Liver (tissue), 9 donors: Measurements from ENCODE around the gene OR1J2. TPM values are rescaled to one million over a fixed set of nuclear protein-coding genes. Genes with fewer than 3 reads are reported as not detected.

Source experiments
- DNase-seq: peaks from one replicate; pipeline ENCODE4 v3.0.0-alpha.2; 2017; ENCODE audit warnings: low spot score
- H3K27ac ChIP-seq, 2 donors: one replicate each; pipeline ENCODE4 v1.7.0; 2013; ENCODE audit warnings: inconsistent platforms in 2 of 2, low read length in 2 of 2, control low read depth in 1 of 2, low read depth in 1 of 2, mild to moderate bottlenecking in 1 of 2
- H3K27me3 ChIP-seq, 4 donors: one replicate each; pipeline versions ENCODE4 v1.6.1 to v1.7.0; 2013; ENCODE audit warnings: low read length in 3 of 4, inconsistent platforms in 1 of 4, mild to moderate bottlenecking in 1 of 4, moderate library complexity in 1 of 4; ENCODE audit not compliant: control insufficient read depth in 4 of 4, insufficient read depth in 4 of 4
- H3K36me3 ChIP-seq, 4 donors: one replicate each; pipeline versions ENCODE4 v1.6.1 to v1.7.0; 2013; ENCODE audit warnings: low read length in 3 of 4, mild to moderate bottlenecking in 3 of 4, low read depth in 1 of 4, moderate library complexity in 1 of 4; ENCODE audit not compliant: control insufficient read depth in 4 of 4, insufficient read depth in 3 of 4
- H3K4me1 ChIP-seq, 4 donors: one replicate each; pipeline versions ENCODE4 v1.6.1 to v1.7.0; 2013; ENCODE audit warnings: low read length in 3 of 4, mild to moderate bottlenecking in 3 of 4, moderate library complexity in 1 of 4; ENCODE audit not compliant: control insufficient read depth in 4 of 4, insufficient read depth in 4 of 4
- H3K4me3 ChIP-seq, 3 donors: one replicate each; pipeline versions ENCODE4 v1.6.1 to v1.7.0; 2013; ENCODE audit warnings: low read length in 3 of 3, control low read depth in 1 of 3, low read depth in 1 of 3, mild to moderate bottlenecking in 1 of 3
- H3K9ac ChIP-seq, 2 donors: one replicate each; pipeline ENCODE4 v1.7.0; 2013; ENCODE audit warnings: low read length in 2 of 2, mild to moderate bottlenecking in 2 of 2, moderate library complexity in 2 of 2, control low read depth in 1 of 2, low read depth in 1 of 2
- H3K9me3 ChIP-seq, 4 donors: one replicate each; pipeline versions ENCODE4 v1.6.1 to v1.7.0; 2013; ENCODE audit warnings: low read length in 3 of 4; ENCODE audit not compliant: control insufficient read depth in 4 of 4
- EGR1 ChIP-seq, 2 donors: IDR thresholded peaks; 2 replicates each; pipeline ENCODE4 v1.6.1; 2016 to 2018; ENCODE audit warnings: antibody characterized with exemption in 2 of 2, low read depth in 2 of 2
- FOXA1 ChIP-seq: IDR thresholded peaks from 2 replicates; pipeline ENCODE4 v1.6.1; 2016; ENCODE audit warnings: antibody characterized with exemption
- GABPA ChIP-seq, 2 donors: IDR thresholded peaks in 1 of 2; conservative IDR thresholded peaks in 1 of 2; 2 replicates each; pipeline ENCODE4 v1.6.1; 2016; ENCODE audit warnings: antibody characterized with exemption in 2 of 2, mild to moderate bottlenecking in 1 of 2, moderate library complexity in 1 of 2
- HNF4G ChIP-seq: IDR thresholded peaks from 2 replicates; pipeline ENCODE4 v1.6.1; 2016; ENCODE audit warnings: antibody characterized with exemption
- JUND ChIP-seq, 2 donors: IDR thresholded peaks; 2 replicates each; pipeline ENCODE4 v1.6.1; 2016; ENCODE audit warnings: antibody characterized with exemption in 2 of 2
- NR2F2 ChIP-seq: IDR thresholded peaks from 2 replicates; pipeline ENCODE4 v1.6.1; 2016; ENCODE audit warnings: antibody characterized with exemption
- RAD21 ChIP-seq, 2 donors: IDR thresholded peaks; 2 replicates each; pipeline ENCODE4 v1.6.1; 2016; ENCODE audit warnings: antibody characterized with exemption in 2 of 2, mild to moderate bottlenecking in 2 of 2
- RXRA ChIP-seq, 2 donors: IDR thresholded peaks; 2 replicates each; pipeline ENCODE4 v1.6.1; 2017 to 2018; ENCODE audit warnings: antibody characterized with exemption in 2 of 2, mild to moderate bottlenecking in 1 of 2
- SP1 ChIP-seq: IDR thresholded peaks from 2 replicates; pipeline ENCODE4 v1.6.1; 2018; ENCODE audit warnings: antibody characterized with exemption, mild to moderate bottlenecking
- TAF1 ChIP-seq: conservative IDR thresholded peaks from 2 replicates; pipeline ENCODE4 v1.6.1; 2016; ENCODE audit warnings: antibody characterized with exemption, mild to moderate bottlenecking
- YY1 ChIP-seq: IDR thresholded peaks from 2 replicates; pipeline ENCODE4 v1.6.1; 2016; ENCODE audit warnings: antibody characterized with exemption, mild to moderate bottlenecking
- ZBTB33 ChIP-seq: IDR thresholded peaks from 2 replicates; pipeline ENCODE4 v1.6.1; 2016; ENCODE audit warnings: antibody characterized with exemption
- WGBS: extraction: QIAGEN DNeasy Blood & Tissue Kit; methylation state at CpG from one replicate; pipeline ENCODE4 v1.1.7; 2013; 5-methylcytosine and 5-hydroxymethylcytosine counted together
- polyA plus RNA-seq, 2 donors: library from polyadenylated mRNA; stranded (reverse) in 1 of 2; unstranded in 1 of 2; fragments of 200-250 nt in 1 of 2; fragments of >200 nt in 1 of 2; fragmentation: Nextera tagmentation in 1 of 2; extraction: Ambion mirVana in 1 of 2; gene quantifications; one replicate each; pipeline versions ENCODE4 v1.2.1 to v1.2.3, GENCODE V29; 2013 to 2015
- total RNA-seq, 2 donors: library from RNA; depleted of rRNA; stranded (reverse); fragments of >200 nt; gene quantifications; one replicate each; pipeline ENCODE4 v1.2.3, GENCODE V29; 2014
- TF ChIP-seq, protein P1 (sequence below): fragments of 150-350 bp; IDR thresholded peaks from 2 replicates; pipeline ENCODE4 v1.5.1; 2017; ENCODE audit warnings: improper control_type of control experiment, low read depth, low read length; ENCODE audit not compliant: missing input control
- TF ChIP-seq, protein P2 (sequence below): IDR thresholded peaks from 2 replicates; pipeline ENCODE4 v1.6.1; 2016; ENCODE audit warnings: antibody characterized with exemption
- TF ChIP-seq, protein P3 (sequence below): IDR thresholded peaks from 2 replicates; pipeline ENCODE4 v1.6.1; 2016; ENCODE audit warnings: antibody characterized with exemption
- TF ChIP-seq, protein P4 (sequence below): IDR thresholded peaks from 2 replicates; pipeline ENCODE4 v1.6.1; 2016; ENCODE audit warnings: antibody characterized with exemption, mild to moderate bottlenecking
- donor health status: healthy.
- donor health status: healthy.
- donor health status: healthy.
- donor health status: healthy.
- donor health status: healthy.

OR1J2 gene
- total and polyA plus RNA-seq, 4 donors, result not detected

- Histone ChIP-seq H3K4me3 (no peak overlapping the region), H3K4me1 (no peaks in the 10 kb centered on the region), H3K36me3 (no peaks in the 10 kb centered on the region), H3K9me3 (no peaks in the 10 kb centered on the region), H3K27ac (no peak overlapping the region), H3K9ac (no peak overlapping the region), H3K27me3 (no peaks in the 10 kb centered on the region)
- DNase-seq, result no peak
- TF ChIP-seq JUND (IDR thresholded peaks at IDR 0.05) (no peak), EGR1 (IDR thresholded peaks at IDR 0.05; ENCODE audit: low read depth in 2 of 2) (no peak), FOXA1 (no peak), HNF4G (no peak), RAD21 (IDR thresholded peaks at IDR 0.05) (no peak), RXRA (IDR thresholded peaks at IDR 0.05) (no peak), NR2F2 (no peak)
- TF ChIP-seq, protein P1, sequence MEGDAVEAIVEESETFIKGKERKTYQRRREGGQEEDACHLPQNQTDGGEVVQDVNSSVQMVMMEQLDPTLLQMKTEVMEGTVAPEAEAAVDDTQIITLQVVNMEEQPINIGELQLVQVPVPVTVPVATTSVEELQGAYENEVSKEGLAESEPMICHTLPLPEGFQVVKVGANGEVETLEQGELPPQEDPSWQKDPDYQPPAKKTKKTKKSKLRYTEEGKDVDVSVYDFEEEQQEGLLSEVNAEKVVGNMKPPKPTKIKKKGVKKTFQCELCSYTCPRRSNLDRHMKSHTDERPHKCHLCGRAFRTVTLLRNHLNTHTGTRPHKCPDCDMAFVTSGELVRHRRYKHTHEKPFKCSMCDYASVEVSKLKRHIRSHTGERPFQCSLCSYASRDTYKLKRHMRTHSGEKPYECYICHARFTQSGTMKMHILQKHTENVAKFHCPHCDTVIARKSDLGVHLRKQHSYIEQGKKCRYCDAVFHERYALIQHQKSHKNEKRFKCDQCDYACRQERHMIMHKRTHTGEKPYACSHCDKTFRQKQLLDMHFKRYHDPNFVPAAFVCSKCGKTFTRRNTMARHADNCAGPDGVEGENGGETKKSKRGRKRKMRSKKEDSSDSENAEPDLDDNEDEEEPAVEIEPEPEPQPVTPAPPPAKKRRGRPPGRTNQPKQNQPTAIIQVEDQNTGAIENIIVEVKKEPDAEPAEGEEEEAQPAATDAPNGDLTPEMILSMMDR, result no peak
- TF ChIP-seq, protein P2, sequence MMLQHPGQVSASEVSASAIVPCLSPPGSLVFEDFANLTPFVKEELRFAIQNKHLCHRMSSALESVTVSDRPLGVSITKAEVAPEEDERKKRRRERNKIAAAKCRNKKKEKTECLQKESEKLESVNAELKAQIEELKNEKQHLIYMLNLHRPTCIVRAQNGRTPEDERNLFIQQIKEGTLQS, result no peak
- TF ChIP-seq, protein P3, sequence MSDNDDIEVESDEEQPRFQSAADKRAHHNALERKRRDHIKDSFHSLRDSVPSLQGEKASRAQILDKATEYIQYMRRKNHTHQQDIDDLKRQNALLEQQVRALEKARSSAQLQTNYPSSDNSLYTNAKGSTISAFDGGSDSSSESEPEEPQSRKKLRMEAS, result no peak
- WGBS, result 80% methylated on average over 3 of the region's 3 CpGs
Observed at GRCh38 chr9:122477346-122477745, 33.3 kb upstream of the OR1J2 start.

GRCh38 chr9:122477826-122478225 is 32.8 kb upstream of the OR1J2 start, which contains the start of gene OR1J1:
Gene OR1J1 (minus strand): TSS chr9:122477926. CDS start chr9:122477926, 0 bp downstream.
- H3K9ac ChIP-seq, result no peak within 1 kb of the TSS
- no peak for TF ChIP-seq ZBTB33
- no peak for TF ChIP-seq EGR1 (IDR thresholded peaks at IDR 0.05; ENCODE audit: low read depth in 2 of 2)
- TF ChIP-seq, protein P4, sequence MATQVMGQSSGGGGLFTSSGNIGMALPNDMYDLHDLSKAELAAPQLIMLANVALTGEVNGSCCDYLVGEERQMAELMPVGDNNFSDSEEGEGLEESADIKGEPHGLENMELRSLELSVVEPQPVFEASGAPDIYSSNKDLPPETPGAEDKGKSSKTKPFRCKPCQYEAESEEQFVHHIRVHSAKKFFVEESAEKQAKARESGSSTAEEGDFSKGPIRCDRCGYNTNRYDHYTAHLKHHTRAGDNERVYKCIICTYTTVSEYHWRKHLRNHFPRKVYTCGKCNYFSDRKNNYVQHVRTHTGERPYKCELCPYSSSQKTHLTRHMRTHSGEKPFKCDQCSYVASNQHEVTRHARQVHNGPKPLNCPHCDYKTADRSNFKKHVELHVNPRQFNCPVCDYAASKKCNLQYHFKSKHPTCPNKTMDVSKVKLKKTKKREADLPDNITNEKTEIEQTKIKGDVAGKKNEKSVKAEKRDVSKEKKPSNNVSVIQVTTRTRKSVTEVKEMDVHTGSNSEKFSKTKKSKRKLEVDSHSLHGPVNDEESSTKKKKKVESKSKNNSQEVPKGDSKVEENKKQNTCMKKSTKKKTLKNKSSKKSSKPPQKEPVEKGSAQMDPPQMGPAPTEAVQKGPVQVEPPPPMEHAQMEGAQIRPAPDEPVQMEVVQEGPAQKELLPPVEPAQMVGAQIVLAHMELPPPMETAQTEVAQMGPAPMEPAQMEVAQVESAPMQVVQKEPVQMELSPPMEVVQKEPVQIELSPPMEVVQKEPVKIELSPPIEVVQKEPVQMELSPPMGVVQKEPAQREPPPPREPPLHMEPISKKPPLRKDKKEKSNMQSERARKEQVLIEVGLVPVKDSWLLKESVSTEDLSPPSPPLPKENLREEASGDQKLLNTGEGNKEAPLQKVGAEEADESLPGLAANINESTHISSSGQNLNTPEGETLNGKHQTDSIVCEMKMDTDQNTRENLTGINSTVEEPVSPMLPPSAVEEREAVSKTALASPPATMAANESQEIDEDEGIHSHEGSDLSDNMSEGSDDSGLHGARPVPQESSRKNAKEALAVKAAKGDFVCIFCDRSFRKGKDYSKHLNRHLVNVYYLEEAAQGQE, result no peak
- TF ChIP-seq JUND (IDR thresholded peaks at IDR 0.05), result no peak
- TF ChIP-seq, protein P3, result no peak
- TF ChIP-seq GABPA (IDR thresholded peaks at IDR 0.05 in 1 of 2, conservative IDR thresholded peaks at IDR 0.05 in 1 of 2), result no peak
- TF ChIP-seq HNF4G, result no peak
- TF ChIP-seq TAF1, result no peak
- TF ChIP-seq YY1, result no peak
- TF ChIP-seq FOXA1, result no peak
- no peak for TF ChIP-seq NR2F2
- no peak for TF ChIP-seq RXRA (IDR thresholded peaks at IDR 0.05)
- TF ChIP-seq SP1, result no peak
- TF ChIP-seq, protein P2, result no peak
- no peaks in the 10 kb centered on the region for H3K27me3 ChIP-seq
- no peak for DNase-seq
- no peaks in the 10 kb centered on the region for H3K36me3 ChIP-seq
- H3K4me1 ChIP-seq, result no peaks in the 10 kb centered on the region
- 89% methylated on average over 6 of the region's 6 CpGs for WGBS
- no peak within 1 kb of the TSS for H3K4me3 ChIP-seq
- no peaks in the 10 kb centered on the region for H3K9me3 ChIP-seq
- H3K27ac ChIP-seq, result no peak within 1 kb of the TSS
